22Rv1 (cell line): ENCODE data around the gene SIT1.
A peak's percentile ranks its signal among the peaks of the same experiment; 100 is the strongest.

Source experiments
- H3K27ac ChIP-seq: fragments of 450-650 bp; 2 replicates; pipeline ENCODE4 v1.5.1; 2017
- ZFX ChIP-seq: fragments of 450-650 bp; IDR thresholded peaks from 2 replicates; pipeline ENCODE4 v1.6.1; 2017; ENCODE audit warnings: antibody characterized with exemption, borderline replicate concordance
- TF ChIP-seq, protein P1 (sequence below): fragments of 450-650 bp; IDR thresholded peaks from 2 replicates; pipeline ENCODE4 v1.5.1; 2017; ENCODE audit warnings: mild to moderate bottlenecking

Gene SIT1

DNA sequence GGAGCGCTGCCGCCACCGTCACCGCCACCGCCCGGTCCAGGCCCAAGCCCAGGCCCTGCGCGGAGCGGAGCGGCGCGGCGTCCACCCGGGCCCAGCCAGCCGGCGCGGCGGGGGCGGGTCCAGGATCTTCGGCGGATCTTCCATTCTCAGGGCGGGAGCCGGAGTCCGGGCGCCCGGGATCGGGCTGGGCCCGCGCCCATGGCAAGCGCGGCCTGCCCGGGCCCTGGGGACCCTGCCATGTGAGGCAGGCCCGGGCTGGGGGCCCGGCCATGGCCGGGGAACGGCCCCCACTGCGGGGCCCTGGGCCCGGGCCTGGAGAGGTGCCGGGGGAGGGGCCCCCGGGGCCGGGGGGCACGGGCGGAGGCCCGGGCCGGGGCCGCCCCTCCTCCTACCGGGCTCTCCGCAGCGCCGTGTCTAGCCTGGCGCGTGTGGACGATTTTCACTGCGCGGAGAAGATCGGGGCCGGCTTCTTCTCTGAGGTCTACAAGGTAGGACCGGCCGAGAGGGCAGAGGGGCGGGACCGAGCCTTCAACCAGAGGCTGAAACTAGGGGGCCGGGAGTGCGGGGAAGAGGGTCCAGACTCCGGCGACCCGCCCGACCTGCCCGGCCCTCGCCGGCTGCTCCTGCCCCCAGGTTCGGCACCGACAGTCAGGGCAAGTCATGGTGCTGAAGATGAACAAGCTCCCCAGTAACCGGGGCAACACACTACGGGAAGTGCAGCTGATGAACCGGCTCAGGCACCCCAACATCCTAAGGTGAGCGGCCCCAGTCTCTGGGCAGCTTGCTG, 45.2 kb downstream of the SIT1 start:
- H3K27ac ChIP-seq: peak overlapping the region; percentile 91
- TF ChIP-seq, protein P1, sequence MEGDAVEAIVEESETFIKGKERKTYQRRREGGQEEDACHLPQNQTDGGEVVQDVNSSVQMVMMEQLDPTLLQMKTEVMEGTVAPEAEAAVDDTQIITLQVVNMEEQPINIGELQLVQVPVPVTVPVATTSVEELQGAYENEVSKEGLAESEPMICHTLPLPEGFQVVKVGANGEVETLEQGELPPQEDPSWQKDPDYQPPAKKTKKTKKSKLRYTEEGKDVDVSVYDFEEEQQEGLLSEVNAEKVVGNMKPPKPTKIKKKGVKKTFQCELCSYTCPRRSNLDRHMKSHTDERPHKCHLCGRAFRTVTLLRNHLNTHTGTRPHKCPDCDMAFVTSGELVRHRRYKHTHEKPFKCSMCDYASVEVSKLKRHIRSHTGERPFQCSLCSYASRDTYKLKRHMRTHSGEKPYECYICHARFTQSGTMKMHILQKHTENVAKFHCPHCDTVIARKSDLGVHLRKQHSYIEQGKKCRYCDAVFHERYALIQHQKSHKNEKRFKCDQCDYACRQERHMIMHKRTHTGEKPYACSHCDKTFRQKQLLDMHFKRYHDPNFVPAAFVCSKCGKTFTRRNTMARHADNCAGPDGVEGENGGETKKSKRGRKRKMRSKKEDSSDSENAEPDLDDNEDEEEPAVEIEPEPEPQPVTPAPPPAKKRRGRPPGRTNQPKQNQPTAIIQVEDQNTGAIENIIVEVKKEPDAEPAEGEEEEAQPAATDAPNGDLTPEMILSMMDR: no peak
- no peak for TF ChIP-seq ZFX

DNA sequence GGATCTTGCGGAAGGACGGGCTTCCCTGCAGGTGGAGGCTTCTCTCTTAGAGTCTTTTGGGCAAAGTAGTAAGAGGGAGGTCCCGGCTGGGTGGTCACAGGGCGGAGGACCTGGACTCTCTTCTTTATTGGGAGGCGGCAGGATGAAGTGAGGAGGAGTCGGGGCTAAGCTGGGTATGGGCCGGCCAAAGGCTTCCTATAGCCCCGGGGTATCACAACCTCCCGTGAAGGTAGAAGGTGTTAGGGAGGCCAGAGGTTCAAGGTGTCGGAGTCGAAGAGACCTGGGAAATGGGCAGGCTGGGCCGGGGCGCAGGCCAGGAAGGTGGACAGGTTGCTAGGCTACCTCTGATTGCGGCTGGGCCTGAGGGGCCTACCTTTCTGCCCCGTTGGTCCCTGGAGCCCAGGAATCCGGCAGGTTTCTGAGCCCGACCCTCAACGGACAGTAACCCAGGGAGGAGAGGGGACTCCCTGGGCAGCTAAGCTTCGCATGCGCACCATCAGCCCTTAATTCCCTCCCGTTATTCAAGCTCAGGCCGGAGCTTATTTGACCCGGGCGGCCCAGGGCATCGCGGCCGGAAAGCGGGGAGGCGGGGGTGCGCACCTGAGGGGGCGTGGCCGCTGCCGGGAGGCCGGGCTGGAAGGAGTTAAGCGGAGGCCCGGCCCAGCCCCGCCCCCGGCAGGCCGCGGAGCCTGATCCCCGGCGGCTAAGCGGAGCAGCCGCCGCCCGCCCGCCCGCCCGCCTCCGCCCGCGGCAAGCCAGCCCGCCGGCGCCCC, 46.0 kb downstream of the SIT1 start, which contains the start of gene TESK1:
Gene TESK1, plus strand, starts transcription at position 685 of the 773 bp plus-strand sequence. CDS start 358 bp downstream, outside the sequence.
- TF ChIP-seq ZFX: no peak
- TF ChIP-seq, protein P1: no peak
- H3K27ac ChIP-seq: peak within 1 kb of the TSS; percentile 91

DNA sequence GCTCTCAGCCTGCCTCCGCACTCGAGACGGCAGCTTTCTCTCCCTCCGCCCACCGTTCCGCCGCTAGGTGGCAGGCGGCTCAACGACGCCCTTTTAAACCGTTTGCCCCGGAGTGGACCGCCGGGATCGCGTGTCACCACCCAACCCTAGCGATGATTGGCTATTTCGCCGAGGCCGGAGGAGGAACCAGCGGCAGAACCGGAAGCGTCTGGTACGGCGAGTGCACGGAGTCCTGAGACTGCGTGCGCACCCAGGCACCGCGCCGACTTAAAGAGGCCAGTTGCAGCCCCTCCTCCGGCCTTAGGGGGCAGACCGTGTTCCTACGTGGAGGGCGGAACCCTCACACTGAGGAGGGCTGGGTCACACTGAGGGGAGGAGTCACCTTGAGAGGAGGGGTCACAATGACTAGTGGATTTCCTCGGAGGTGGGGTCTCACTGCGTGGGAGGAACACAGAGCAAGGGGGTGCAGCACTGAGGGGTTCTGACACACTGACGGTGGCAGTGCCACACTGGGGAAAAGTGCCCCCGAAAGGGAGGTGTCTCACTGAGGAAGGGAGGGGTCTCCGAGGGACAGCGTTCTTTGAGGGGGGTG, 46.6 kb downstream of the SIT1 start:
- H3K27ac ChIP-seq: peak overlapping the region; percentile 91
- TF ChIP-seq, protein P1: peak; percentile 98
- no peak for TF ChIP-seq ZFX

DNA sequence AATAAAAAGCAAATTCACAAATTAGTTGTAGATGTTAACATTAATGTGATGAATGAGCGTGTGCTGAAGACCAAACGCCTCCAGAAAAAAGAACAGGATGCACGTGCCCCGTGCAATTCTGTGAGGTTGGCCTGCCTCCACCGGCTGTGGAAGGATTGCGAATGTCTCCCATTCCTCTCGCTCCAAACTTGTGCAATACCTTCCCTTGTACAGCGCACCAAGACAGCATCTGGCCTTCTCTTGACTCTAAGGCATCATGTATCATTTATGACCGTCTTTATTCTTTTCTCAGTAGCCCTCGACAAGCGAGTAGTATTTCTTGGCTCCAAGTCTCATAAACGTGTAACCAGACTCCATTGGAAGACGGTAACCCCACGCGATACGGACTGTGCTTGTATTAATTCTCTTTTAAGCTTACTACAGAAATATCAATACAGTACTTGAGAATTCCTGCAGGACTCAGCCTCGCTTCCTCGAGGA, 47.2 kb downstream of the SIT1 start:
- TF ChIP-seq ZFX: no peak
- TF ChIP-seq, protein P1: no peak
- H3K27ac ChIP-seq: peak overlapping the region; percentile 91

DNA sequence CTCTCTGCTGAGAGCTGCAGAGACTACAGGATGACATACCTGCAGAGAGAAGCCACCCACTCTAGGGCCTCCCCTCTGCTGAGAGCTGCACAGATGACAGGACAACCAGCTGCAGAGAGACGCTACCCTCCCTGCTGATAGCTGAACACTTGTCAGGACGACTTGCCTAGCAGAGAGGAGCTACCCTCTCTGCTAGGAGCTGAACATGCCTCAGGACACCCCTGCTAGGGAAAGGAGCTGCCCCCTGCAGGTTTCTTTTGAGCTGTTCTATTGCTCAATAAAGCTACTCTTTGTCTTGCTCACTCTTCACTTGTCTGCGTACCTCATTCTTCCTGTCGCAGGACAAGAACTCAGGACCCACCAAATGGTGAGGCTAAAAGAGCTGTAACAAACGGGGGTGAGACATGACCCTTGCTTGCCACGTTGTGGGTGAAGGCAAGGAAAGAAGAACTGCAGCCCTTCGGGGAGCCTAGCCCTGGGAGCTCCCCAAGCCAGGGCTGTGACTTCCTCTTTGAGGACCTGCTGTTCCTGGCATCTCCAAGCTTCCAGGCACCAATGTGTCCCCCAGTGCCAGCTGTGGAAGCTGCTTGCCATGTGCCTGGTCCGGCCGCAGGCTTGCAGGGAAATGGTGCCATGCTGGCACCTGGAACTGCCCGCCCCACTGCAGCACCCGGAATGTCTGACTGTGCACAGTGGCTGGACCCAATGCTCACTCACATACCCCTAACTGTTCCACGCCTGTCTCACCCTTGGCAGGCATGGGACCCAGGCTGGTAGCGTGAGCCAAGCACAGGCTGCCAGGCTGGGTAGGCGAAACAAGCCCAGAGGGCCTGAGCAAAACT, 50.7 kb downstream of the SIT1 start:
- TF ChIP-seq ZFX: no peak
- TF ChIP-seq, protein P1: no peak
- H3K27ac ChIP-seq: no peak overlapping the region
